Activated CD8-positive, alpha-beta memory T cell treated with anti-CD3 and anti-CD28 coated beads, Interleukin-2, amount 50 U/mL, for 24 hours (primary cell): ENCODE data around the gene ARMC9.

Source experiments
- DNase-seq: peaks from one replicate; pipeline ENCODE4 v3.0.0-alpha.2; 2020; ENCODE audit errors: extremely low read depth

The ARMC9 gene

GRCh38 chr2:231380307-231380706 is 181.9 kb downstream of the ARMC9 start:
- no peak for DNase-seq

- no peak for DNase-seq
These were observed 182.8 kb downstream of the ARMC9 start for GRCh38 chr2:231380991-231381847.

GRCh38 chr2:231382116-231382515 is 183.7 kb downstream of the ARMC9 start:
- no peak for DNase-seq

- DNase-seq = no peak
These were observed 185.1 kb downstream of the ARMC9 start for GRCh38 chr2:231383416-231384108.

GRCh38 chr2:231384109-231384435 is 185.6 kb downstream of the ARMC9 start:
- DNase-seq = no peak

- DNase-seq = no peak
These were observed 186.5 kb downstream of the ARMC9 start for GRCh38 chr2:231384970-231385369.

GRCh38 chr2:231385429-231385828 is 187.0 kb downstream of the ARMC9 start:
- DNase-seq = no peak

GRCh38 chr2:231386446-231386845 is 188.0 kb downstream of the ARMC9 start:
- DNase-seq = no peak

GRCh38 chr2:231387904-231388724 is 189.7 kb downstream of the ARMC9 start:
- no peak for DNase-seq

GRCh38 chr2:231388725-231389346 is 190.4 kb downstream of the ARMC9 start:
- DNase-seq = no peak

GRCh38 chr2:231390667-231391066 is 192.2 kb downstream of the ARMC9 start:
- no peak for DNase-seq

- no peak for DNase-seq
These were observed 193.6 kb downstream of the ARMC9 start for GRCh38 chr2:231391981-231392380.

- DNase-seq = no peak
These were observed 194.2 kb downstream of the ARMC9 start for GRCh38 chr2:231392431-231393148.

- DNase-seq = no peak
These were observed 195.0 kb downstream of the ARMC9 start for GRCh38 chr2:231393149-231394131.

- no peak for DNase-seq
These were observed 196.0 kb downstream of the ARMC9 start for GRCh38 chr2:231394211-231395141.

GRCh38 chr2:231395188-231396057 is 197.0 kb downstream of the ARMC9 start, which contains the start of gene B3GNT7:
Gene B3GNT7, plus strand, starts transcription at chr2:231395710. Its CDS starts 94 bp downstream, at chr2:231395804.
- no peak for DNase-seq

- DNase-seq = no peak
These were observed 197.8 kb downstream of the ARMC9 start for GRCh38 chr2:231396058-231396821.
